MM.1S (cell line): Measurements from ENCODE around the gene HBM.
"Not testable (repeated sequence)": the region's sequence is repeated elsewhere in the genome, so short reads cannot be mapped to it uniquely, and the experiment has no call there.

Source experiments
- CTCF ChIP-seq: fragments of 300-600 bp; sonication (generic); IDR thresholded peaks from 2 replicates; pipeline ENCODE4 v1.5.1; 2016; ENCODE audit warnings: antibody characterized with exemption, low read length, mixed read lengths
- EZH2 ChIP-seq: fragments of 300-600 bp; sonication (generic); optimal IDR thresholded peaks from 2 replicates; pipeline ENCODE3; 2017; ENCODE audit warnings: low read depth, mild to moderate bottlenecking, antibody characterized with exemption, low read length, mixed read lengths

GRCh38 chr16:123558-124350 is 42.0 kb upstream of the HBM start:
- TF ChIP-seq CTCF, EZH2: not testable (repeated sequence)
